NCI-H226 (cell line): ENCODE measurements around the gene DBX1.
"Not testable (repeated sequence)": the region's sequence is repeated elsewhere in the genome, so short reads cannot be mapped to it uniquely, and the experiment has no call there.

ENCODE experiments used
- DNase-seq: peaks from one replicate; pipeline ENCODE4 v3.0.0-alpha.2; 2015

The DBX1 gene

DNA sequence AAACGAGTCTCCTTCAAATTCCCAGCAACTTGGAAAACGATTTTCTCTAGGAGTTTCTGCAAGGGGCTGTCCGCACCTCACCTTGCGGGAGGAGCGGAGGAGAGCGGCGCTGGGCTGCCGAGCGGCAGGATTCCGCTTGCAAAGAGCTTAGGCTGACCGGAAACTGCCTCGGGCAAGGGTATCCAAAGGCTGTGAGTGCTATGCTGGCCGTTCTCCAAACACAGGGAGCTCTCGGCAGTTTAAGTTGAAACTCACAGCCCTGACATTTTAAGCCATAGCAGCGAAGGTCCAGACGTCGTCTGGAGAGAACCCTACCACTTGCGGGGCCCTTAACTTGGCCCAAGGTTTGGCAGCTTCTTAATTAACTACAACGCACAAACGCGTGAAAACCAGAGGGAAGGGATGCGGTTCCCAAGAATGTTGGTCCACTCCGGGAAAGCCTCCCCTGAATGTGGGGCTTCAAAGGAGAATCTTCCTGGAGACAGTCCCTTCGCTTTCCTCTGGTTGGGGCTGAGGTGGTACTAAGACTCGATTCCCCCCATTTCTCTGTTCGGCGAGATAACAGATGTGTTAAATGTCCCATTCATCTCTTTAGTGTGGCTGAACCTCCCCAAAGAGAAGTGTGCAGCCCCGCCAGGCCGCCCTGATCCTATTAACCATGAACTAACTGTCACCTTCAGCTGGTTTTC is 1.1 kb upstream of the DBX1 start:
- no peak for DNase-seq

GRCh38 chr11:20159466-20160381 is 551 bp downstream of the DBX1 start:
- DNase-seq = no peak

- peak; percentile 4 for DNase-seq
Observed at GRCh38 chr11:20158597-20159257, 1.5 kb downstream of the DBX1 start.

DNA sequence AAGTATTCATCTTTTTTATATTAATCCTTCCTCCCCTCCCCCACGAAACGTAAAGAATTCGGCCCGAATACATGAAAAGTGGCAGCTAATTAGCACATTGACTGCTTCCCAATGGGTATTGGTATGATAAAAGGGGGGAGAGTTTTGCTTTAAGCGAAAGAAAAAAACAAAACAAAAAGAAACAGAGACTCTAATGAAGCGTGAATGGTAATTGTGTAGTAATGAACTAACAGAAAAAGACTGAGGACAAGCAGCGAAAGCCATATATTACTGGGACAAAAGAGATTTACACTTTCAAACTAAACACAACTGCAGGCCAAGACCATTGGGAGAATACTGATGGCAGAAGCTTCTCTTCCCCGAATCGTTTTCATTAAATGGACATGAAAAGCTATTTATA is 2.5 kb downstream of the DBX1 start:
- DNase-seq = no peak

- no peak for DNase-seq
Observed at GRCh38 chr11:20156876-20157613, 3.2 kb downstream of the DBX1 start.

- DNase-seq = no peak
Observed at GRCh38 chr11:20156280-20156875, 3.9 kb downstream of the DBX1 start.

DNA sequence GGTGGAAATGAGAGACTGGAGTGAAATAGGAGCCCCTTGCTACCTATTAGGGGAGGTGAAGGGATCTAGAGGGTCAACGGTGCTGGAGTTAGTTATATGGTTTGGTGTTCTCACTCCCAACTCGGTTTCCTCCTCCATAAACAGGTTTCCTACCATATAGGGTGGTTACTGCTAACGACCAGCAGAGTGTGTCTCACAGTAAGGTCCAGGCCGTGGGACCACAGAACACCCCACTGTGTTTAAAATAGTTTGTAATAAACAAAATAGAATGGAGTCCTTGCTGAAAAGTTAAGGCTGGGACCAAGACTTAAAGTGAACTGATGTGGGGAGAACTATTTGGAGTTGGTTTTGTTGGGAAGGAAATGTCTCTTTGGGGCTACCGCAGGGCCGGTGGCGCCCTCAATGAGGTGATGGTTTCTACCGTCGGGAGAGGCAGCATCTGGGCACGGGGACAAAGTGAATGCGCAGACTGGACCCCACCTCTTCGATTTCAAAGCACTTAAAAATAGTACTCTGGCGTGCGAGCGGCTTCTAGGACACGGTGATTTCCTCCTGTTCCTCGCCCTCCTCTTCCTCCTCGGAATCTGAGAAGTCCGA is 4.5 kb downstream of the DBX1 start:
- DNase-seq = no peak

GRCh38 chr11:20154381-20154780 is 5.9 kb downstream of the DBX1 start:
- no peak for DNase-seq

DNA sequence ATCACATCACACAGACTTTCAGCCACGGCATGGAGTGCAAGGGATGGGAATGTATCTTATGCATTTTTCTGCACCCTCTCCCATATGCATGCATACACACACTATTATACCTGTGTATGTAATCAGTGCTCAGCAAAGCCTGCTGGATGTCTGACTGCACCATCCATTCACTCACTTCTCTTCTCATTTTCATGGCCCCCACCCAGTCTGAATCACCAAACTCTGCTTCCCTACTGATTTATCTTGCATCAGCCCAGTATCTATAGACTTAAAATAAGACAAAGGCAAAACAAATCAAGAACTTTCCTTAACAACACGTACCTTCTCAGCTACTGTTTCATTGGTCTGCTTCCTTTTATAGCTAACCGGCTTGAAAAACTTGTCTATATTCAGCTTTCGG is 21.6 kb downstream of the DBX1 start:
- DNase-seq = no peak

- DNase-seq = no peak
Observed at GRCh38 chr11:20137637-20138036, 22.6 kb downstream of the DBX1 start.

- DNase-seq = no peak
Observed at GRCh38 chr11:20134991-20135736, 25.1 kb downstream of the DBX1 start.

GRCh38 chr11:20132667-20133039 is 27.6 kb downstream of the DBX1 start:
- no peak for DNase-seq

DNA sequence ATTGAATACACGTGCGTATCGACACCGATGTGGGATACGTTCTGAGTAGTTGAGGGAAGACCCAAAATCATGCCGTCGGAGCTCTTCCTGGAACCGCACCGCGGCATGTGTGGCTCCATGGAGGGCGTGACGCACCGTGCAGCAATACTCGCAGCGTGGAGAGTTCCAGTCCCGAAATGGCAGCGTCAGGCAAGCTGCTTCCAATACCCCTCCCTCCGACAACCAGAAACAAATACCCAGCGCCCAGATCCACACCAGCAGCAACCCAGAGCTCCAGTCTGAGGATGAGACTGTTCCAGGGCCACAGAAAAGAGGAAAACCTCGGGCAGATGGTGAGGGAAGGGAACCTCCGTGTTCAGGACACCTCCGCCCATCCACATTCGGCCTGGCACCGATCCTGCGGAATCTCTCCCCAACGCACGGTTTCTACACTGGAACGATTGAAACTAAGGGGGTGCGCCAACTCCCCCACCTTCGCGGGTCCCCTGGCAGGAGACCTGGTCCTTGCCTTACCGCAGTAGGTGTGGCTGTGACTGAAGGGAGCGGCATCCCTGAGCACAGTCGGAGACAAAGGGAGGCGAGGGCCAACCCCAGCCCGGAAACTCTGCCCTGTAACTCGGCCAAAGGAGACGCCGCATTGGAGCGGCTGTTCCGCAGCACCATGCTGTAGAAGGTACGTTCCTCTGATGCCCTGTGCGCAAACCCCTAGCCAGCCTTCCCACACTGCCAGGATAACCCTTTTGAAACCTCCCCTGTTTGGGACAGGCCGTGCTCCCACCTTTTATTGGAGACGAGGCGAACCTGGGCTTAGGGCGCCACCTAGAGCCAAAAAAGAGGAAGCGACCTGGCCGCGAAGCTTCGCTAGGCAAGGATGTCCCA is 28.2 kb downstream of the DBX1 start:
- peak; percentile 18 for DNase-seq

DNA sequence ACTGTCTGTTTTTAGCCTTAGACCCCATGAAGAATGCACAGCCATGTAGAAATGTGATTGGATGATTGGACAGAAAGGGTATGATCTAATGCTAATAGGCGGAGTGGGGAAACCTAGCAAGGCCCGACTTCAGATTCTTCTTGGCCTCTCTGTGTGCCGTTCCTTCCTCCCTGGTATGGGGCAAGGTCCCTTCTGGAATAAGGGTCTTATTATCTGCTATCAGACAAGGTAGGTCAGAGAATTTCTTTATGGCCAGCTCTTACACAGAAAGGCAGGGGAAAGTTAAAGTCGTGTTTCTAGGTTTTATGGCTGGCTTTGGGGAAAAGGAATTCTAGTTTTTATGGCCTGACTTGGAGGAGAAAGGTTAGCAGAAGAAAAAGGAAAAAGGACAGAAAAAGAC is 30.6 kb downstream of the DBX1 start:
- no peak for DNase-seq

DNA sequence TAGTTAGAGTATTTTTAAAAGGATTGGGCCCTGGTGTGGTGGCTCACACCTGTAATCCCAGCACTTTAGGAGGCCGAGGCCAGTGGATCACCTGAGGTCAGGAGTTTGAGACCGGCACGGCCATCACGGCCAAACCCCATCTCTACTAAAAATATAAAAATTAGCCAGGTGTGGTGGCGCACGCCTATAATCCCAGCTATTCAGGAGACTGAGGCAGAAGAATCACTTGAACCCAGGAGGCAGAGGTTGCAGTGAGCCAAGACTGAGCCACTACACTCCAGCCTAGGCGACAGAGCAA is 31.8 kb downstream of the DBX1 start:
- not testable (repeated sequence) for DNase-seq

DNA sequence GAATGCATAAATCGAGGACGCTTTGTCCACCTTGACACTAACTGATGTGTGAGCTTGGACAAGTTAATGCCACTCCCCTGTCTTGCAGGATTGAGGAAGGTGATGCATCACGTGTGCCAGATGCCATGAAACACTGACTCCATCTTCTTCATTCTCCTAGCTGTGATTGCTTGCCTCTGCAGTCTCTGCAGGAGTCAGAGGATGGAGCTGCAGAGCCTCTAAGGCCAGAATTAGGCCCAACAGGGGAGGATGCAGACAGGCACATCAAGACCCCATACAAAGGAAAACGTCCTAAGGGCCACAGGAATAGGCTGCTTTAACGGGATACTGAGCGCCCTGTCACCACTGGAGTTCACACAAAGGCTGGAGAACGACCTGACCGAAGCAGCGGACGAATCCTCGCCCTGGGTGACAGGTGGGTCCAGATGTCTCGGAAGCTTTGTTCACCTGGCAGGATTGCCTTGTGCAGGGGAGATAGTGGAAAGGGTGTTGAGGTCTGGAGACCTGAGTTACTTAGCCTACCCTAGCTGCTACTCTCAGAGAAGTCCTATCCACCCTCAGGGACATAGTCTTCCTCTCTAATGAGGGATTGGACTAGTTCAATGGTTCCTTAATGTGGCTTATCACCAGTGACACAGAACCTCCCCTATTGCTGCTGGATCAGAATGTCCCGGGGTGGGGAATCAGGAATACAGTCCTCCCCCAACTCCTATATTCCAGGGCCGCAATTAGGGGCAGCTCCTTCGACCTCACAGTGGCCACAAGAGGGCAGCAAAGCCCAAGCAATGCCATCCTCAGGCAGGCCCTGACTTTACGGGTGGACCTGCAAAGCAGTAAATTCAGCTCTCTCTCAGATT is 32.4 kb downstream of the DBX1 start:
- DNase-seq = peak; percentile 37

DNA sequence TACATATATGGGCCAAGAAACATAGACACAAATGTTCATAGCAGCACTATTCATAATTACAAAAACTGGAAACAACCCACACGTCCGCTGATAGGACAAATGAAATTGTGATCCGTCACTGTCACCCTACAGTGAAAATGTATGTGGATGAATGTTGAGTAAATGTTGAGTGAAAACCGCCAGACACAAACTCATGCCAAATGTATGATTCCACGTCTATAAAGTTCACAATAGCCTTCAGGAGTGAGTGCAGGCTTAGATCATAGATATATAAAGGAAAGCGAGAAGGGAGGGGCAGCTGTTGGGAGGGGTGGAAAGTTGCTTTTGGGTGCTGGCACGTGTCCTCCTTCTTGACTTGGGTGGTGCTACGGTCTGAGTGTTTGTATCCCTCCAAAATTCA is 33.6 kb downstream of the DBX1 start:
- DNase-seq = no peak

GRCh38 chr11:20125927-20126326 is 34.3 kb downstream of the DBX1 start:
- DNase-seq = peak; percentile 78

DNA sequence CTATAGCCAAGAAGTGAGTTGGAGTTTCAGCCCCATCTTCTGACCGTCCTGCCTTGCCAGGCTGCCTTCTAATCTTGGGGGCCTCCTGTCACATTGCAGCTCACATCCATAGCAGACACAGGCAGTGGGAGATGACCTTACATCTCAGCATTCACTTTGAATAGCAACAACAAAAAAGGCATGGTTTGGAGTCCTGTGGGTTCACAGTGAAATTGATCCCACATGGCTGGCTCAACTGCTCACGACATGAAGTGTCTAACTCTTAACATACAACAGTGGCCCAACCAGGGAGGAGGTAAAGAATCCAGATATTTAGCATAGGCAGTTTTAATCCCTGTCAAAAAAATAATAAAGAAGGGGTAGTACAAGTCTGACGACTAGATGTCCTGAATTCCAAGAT is 38.1 kb downstream of the DBX1 start:
- no peak for DNase-seq
